Transverse colon (tissue), 4 donors: ENCODE results near the gene GFRA1. TPM values are rescaled to one million over a fixed set of nuclear protein-coding genes. Genes with fewer than 3 reads are reported as not detected.

ENCODE experiments used
- DNase-seq: peaks from one replicate; pipeline ENCODE4 v3.0.0-alpha.2; 2019
- H3K27ac ChIP-seq, 4 donors: fragments of 200-600 bp; sonication (generic); 2 replicates each; pipeline ENCODE4 v1.5.1; 2016 to 2018; ENCODE audit warnings: inconsistent platforms in 4 of 4
- H3K27me3 ChIP-seq: fragments of 200-600 bp; sonication (generic); 2 replicates; pipeline ENCODE4 v1.5.1; 2017; ENCODE audit warnings: inconsistent platforms
- H3K36me3 ChIP-seq, 4 donors: fragments of 200-600 bp; sonication (generic); 2 replicates each; pipeline ENCODE4 v1.5.1; 2017 to 2019; ENCODE audit warnings: inconsistent platforms in 4 of 4
- H3K4me1 ChIP-seq, 4 donors: fragments of 200-600 bp; sonication (generic); 2 replicates each; pipeline ENCODE4 v1.5.1; 2017 to 2020; ENCODE audit warnings: inconsistent platforms in 4 of 4
- H3K4me3 ChIP-seq, 4 donors: fragments of 200-600 bp; sonication (generic); 1 replicate in 1 of 4; 2 replicates in 3 of 4; pipeline versions ENCODE4 v1.5.1 to v1.6.1; 2017 to 2019; ENCODE audit warnings: inconsistent platforms in 4 of 4
- H3K9me3 ChIP-seq, 2 donors: fragments of 200-600 bp; sonication (generic); 2 replicates each; pipeline ENCODE4 v1.5.1; 2017 to 2019; ENCODE audit warnings: inconsistent platforms in 2 of 2
- EP300 ChIP-seq: sonication (generic); formaldehyde crosslinking; IDR thresholded peaks from one replicate; pipeline ENCODE4 v1.6.1; 2017; ENCODE audit warnings: antibody characterized with exemption, low read depth
- POLR2A ChIP-seq: fragments of 450-650 bp; IDR thresholded peaks from one replicate; pipeline ENCODE4 v1.6.1; 2016; ENCODE audit warnings: antibody characterized with exemption, mild to moderate bottlenecking, moderate library complexity
- POLR2AphosphoS5 ChIP-seq, 3 donors: sonication (generic); formaldehyde crosslinking; IDR thresholded peaks; one replicate each; pipeline ENCODE4 v1.6.1; 2016; ENCODE audit warnings: antibody characterized with exemption in 3 of 3
- WGBS, 2 donors: methylation state at CpG; one replicate each; pipeline ENCODE4 v1.1.5; 2018; ENCODE audit warnings: low coverage in 1 of 2; 5-methylcytosine and 5-hydroxymethylcytosine counted together
- in situ Hi-C, 4 donors: fragments of 200-750 bp; cut with MboI; loops; one replicate each; pipeline versions ENCODE4 v1.15.0 to v1.15.1; 2017; ENCODE audit warnings: low sequenced_read_pairs in 3 of 4, low pct_ligation_motif_present in 1 of 4, low pct_unique_long_range_greater_than_20kb in 1 of 4
- intact Hi-C: fragments of 100-400 bp; cut with DNase I; formaldehyde crosslinking; loops from one replicate; pipeline ENCODE4 v1.15.1; 2023; ENCODE audit warnings: low total_unique reads
- total RNA-seq, 4 donors: library from RNA; depleted of rRNA; stranded (reverse); fragments of >200 nt; gene quantifications; one replicate each; pipeline ENCODE4 v1.1.0, GENCODE V29; 2016
- TF ChIP-seq, protein P1 (sequence below), 5 experiments: fragments of 200-600 bp in 3 of 5; fragments of 450-650 bp in 2 of 5; sonication (generic) in 3 of 5; IDR thresholded peaks; 1 replicate in 2 of 5; 2 replicates in 3 of 5; pipeline ENCODE4 v1.5.1; 2016 to 2017; ENCODE audit warnings: antibody characterized with exemption in 5 of 5, inconsistent platforms in 3 of 5, mild to moderate bottlenecking in 2 of 5, moderate library complexity in 1 of 5

Gene GFRA1
- total RNA-seq, 4 donors from 2014 or later = 12.0 to 32.8 (median 17.3) TPM

DNA sequence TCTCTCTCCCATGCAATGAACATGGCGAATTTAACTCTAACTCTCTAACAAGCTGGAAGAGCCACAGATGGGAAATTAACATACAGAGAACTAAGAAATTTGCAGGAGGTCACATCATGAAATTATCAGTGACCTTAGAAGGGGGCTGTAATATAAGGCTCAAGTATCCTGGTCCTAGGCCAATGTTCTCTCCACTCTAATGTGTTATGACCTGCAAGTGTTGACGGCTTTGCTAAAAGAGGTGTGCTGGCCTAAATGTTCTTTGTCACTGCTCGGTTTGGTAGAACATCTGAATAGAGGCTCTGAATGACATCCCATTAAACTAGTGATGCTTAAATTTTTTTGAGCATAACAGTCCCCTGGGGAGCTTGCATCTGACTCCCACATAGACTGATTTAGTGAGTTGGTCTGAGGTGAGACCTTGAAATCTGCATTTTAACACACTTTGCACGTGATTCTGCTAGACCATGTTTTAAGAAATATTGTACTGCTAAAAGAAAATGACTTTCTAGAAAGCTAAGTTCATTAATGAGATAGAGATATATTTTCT is 129.3 kb downstream of the GFRA1 start:
- intact Hi-C loops (no loop called here), in situ Hi-C loops (no loop called here)
- H3K36me3 ChIP-seq = no peaks in the 10 kb centered on the region
- TF ChIP-seq POLR2A = no peak
- WGBS, 2 donors = 69 to 89% methylated on average over 2 to 4 of the region's 4 CpGs
- H3K4me3 ChIP-seq = no peak overlapping the region
- no peaks in the 10 kb centered on the region for H3K4me1 ChIP-seq
- no peak overlapping the region for H3K27ac ChIP-seq
- DNase-seq = no peak
- H3K9me3 ChIP-seq = no peaks in the 10 kb centered on the region
- no peaks in the 10 kb centered on the region for H3K27me3 ChIP-seq

DNA sequence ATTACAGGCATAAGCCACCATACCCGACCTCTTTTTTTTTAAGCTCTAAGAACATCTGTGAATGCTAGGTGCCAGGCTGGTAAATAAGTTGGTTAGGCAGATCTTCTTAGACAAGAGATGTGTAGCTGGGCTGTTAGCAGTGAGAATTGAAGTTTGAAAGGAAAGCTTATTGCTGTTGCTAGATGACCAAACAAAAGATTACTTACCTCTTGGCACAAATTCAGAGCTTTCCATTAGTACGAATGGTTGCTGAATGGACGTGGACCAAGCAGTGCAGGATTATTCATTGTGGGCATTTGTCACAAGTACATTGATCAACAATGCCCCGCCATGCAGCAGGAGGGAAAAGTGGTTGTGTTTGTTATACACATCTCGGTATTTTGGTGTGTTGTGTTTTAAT is 131.2 kb downstream of the GFRA1 start:
- no peaks in the 10 kb centered on the region for H3K4me1 ChIP-seq
- intact Hi-C loops = no loop called here
- TF ChIP-seq EP300 (no peak), POLR2A (no peak), POLR2AphosphoS5 (IDR thresholded peaks at IDR 0.05) (no peak)
- TF ChIP-seq, protein P1, sequence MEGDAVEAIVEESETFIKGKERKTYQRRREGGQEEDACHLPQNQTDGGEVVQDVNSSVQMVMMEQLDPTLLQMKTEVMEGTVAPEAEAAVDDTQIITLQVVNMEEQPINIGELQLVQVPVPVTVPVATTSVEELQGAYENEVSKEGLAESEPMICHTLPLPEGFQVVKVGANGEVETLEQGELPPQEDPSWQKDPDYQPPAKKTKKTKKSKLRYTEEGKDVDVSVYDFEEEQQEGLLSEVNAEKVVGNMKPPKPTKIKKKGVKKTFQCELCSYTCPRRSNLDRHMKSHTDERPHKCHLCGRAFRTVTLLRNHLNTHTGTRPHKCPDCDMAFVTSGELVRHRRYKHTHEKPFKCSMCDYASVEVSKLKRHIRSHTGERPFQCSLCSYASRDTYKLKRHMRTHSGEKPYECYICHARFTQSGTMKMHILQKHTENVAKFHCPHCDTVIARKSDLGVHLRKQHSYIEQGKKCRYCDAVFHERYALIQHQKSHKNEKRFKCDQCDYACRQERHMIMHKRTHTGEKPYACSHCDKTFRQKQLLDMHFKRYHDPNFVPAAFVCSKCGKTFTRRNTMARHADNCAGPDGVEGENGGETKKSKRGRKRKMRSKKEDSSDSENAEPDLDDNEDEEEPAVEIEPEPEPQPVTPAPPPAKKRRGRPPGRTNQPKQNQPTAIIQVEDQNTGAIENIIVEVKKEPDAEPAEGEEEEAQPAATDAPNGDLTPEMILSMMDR (IDR thresholded peaks at IDR 0.05) = no peak
- in situ Hi-C loops = no loop called here
- WGBS, 2 donors = 66 to 76% methylated on average over 5 of the region's 5 CpGs
- H3K4me3 ChIP-seq = no peak overlapping the region
- no peaks in the 10 kb centered on the region for H3K36me3 ChIP-seq
- H3K9me3 ChIP-seq = no peaks in the 10 kb centered on the region
- no peak for DNase-seq
- no peaks in the 10 kb centered on the region for H3K27me3 ChIP-seq
- H3K27ac ChIP-seq = no peak overlapping the region

DNA sequence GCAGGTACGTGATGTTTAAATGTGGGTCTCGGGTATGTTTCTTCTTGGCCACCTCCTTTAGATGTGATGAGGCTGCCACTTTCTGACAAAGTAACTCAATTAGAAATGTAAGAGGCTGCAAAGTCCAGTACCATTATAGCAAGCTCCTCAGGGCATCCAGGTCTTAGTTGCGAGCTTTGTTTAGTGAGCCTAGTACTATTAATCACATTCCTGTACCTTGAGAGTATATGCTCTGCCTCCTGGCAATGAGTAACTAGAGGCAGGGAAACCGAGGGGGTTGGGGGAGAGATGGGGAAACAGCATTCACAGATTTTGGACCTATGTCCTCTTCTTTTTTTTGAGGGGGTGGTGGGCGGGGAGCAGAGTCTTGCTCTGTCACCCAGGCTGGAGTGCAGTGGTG is 131.8 kb downstream of the GFRA1 start:
- H3K4me3 ChIP-seq = no peak overlapping the region
- no peaks in the 10 kb centered on the region for H3K27me3 ChIP-seq
- H3K9me3 ChIP-seq = no peaks in the 10 kb centered on the region
- TF ChIP-seq, protein P1 (IDR thresholded peaks at IDR 0.05) = no peak
- H3K36me3 ChIP-seq = no peaks in the 10 kb centered on the region
- H3K4me1 ChIP-seq = no peaks in the 10 kb centered on the region
- intact Hi-C loops = no loop called here
- WGBS, 2 donors = 67 to 79% methylated on average over 2 to 5 of the region's 5 CpGs
- in situ Hi-C loops = no loop called here
- no peak overlapping the region for H3K27ac ChIP-seq
- DNase-seq = no peak

DNA sequence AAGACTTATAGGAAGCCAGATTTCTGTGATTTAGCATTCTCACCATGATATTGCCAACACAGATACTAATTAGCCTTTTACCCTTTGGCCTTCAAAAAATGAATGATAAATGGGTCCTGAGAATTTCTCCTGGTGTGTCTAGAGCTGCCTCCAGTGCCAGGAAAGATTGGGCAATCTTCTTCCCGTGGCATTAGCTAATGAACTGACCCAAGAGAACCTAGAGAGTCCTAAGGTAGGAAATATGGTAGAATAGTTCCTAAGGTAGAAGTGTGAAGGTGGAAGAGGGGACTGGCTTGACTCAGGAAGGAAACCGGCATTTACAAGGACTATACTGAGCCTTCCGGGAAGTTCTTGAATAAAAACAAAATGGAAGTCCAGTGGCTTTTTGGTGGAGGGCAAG is 133.1 kb downstream of the GFRA1 start:
- in situ Hi-C loops = no loop called here
- no peaks in the 10 kb centered on the region for H3K4me1 ChIP-seq
- 67% methylated on average over 3 of the region's 3 CpGs for WGBS, 2 donors
- H3K4me3 ChIP-seq = no peak overlapping the region
- no peaks in the 10 kb centered on the region for H3K27me3 ChIP-seq
- intact Hi-C loops = no loop called here
- no peak overlapping the region for H3K27ac ChIP-seq
- H3K36me3 ChIP-seq = no peaks in the 10 kb centered on the region
- no peaks in the 10 kb centered on the region for H3K9me3 ChIP-seq
- TF ChIP-seq POLR2AphosphoS5 (IDR thresholded peaks at IDR 0.05) (no peak), POLR2A (no peak), EP300 (no peak)
- TF ChIP-seq, protein P1 (IDR thresholded peaks at IDR 0.05) = no peak
- DNase-seq = no peak

DNA sequence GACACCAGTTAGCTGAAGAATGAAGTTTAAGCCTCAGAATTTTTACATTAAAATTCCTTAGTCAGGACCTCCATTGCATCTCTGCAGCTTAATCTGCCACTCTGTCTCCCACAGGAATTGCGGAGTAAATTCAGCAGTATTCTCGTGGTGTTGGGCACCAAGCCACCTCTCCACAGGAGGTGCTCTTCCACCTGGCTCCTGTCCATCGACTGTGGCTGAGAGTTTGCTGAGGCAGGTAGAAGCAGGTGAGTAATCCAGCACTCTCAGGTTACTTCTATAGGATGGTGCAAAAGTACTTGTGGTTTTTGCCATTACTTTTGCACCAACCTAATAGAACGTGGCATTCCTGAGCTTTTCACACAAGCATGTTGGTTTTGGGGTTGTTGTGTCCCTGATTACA is 134.1 kb downstream of the GFRA1 start:
- Histone ChIP-seq H3K4me3 (no peak overlapping the region), H3K27ac (no peak overlapping the region), H3K36me3 (no peaks in the 10 kb centered on the region), H3K4me1 (no peaks in the 10 kb centered on the region), H3K9me3 (no peaks in the 10 kb centered on the region), H3K27me3 (no peaks in the 10 kb centered on the region)
- 43 to 69% methylated on average over 1 to 4 of the region's 4 CpGs for WGBS, 2 donors
- in situ Hi-C loops = no loop called here
- DNase-seq = no peak
- intact Hi-C loops = no loop called here
- TF ChIP-seq POLR2A (no peak), POLR2AphosphoS5 (IDR thresholded peaks at IDR 0.05) (no peak), EP300 (no peak)
- TF ChIP-seq, protein P1 (IDR thresholded peaks at IDR 0.05) = no peak
